ENCODE measurements around the gene FNDC4. TPM values are rescaled to one million over a fixed set of nuclear protein-coding genes. Genes with fewer than 3 reads are reported as not detected.
A peak's percentile ranks its signal among the peaks of the same experiment; 100 is the strongest.
"Not testable (repeated sequence)": the region's sequence is repeated elsewhere in the genome, so short reads cannot be mapped to it uniquely, and the experiment has no call there.

Gene FNDC4, protein sequence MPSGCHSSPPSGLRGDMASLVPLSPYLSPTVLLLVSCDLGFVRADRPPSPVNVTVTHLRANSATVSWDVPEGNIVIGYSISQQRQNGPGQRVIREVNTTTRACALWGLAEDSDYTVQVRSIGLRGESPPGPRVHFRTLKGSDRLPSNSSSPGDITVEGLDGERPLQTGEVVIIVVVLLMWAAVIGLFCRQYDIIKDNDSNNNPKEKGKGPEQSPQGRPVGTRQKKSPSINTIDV
- 1.3 and 3.1 TPM in 2 replicates for total RNA-seq (2021)
- percentile 20 among the genes with signal in this experiment for Bru-seq, nascent RNA
- not detected for BruChase-seq, experiment 1, labeled RNA remaining after a 2-hour chase
- BruChase-seq, experiment 2, labeled RNA remaining after a 6-hour chase, result percentile 31 among the genes with signal in this experiment
- long read RNA-seq, transcript FNDC4-201 (7 exons, 1,657 nt), result major isoform, 8 of 9 reads
- long read RNA-seq, partial matches to known transcripts, result 0 of 9 reads
- long read RNA-seq, other reads (novel, unspliced or antisense), result 1 of 9 reads

DNA sequence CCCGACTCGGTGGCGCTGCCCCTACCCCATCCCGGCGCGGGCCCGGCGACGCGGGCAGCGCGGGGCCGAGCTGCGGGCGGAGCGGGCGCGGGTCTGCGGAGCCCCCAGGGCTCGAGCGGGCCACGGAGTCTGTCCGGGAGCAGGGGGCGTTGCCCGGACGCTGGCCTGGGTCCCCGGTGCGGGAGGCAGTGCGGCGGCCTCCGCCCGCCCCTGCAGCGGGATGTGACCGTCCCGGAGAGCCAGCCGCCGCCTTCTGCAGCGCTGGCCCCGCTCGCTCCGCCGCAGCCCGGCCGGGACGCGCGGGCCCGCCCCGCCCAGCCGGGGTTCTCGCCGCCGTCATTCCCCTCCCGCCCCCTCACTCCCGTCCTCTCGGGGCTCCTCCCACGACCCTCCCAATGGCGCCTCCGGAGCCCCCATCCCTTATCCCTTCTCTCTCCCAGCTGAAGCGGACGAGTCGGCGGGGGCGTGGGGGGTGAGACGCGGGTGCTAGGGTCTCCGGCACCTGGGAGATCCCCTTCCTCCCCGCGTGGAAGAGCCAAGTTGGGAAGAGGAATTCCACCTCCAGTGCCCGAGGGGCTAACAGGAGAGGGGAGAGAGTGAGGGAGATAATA lies at the start of gene FNDC4:
TSS of gene FNDC4 (minus strand) at position 257 of the 611 bp plus-strand sequence. CDS start 521 bp downstream, outside the sequence.
- Histone ChIP-seq H3K4me1 (ENCODE audit: insufficient read depth, low read length, poor library complexity, severe bottlenecking) (no peaks in the 10 kb centered on the region), H3K4me3 (ENCODE audit: low read depth, low read length, poor library complexity, severe bottlenecking) (peak within 1 kb of the TSS; percentile 65), H3K27me3 (replicated peaks; ENCODE audit: insufficient read depth, low read depth, low read length, poor library complexity) (peaks cover 35% of the 10 kb centered on the region), H3K36me3 (ENCODE audit: insufficient read depth, low read length, poor library complexity, severe bottlenecking) (no peaks in the 10 kb centered on the region), H3K9me3 (ENCODE audit: low read depth, low read length, poor library complexity, severe bottlenecking) (no peaks in the 10 kb centered on the region), H3K27ac (ENCODE audit: low read depth, low read length, poor library complexity, severe bottlenecking) (no peak within 1 kb of the TSS)
- intact Hi-C loops (cut with micrococcal nuclease; ENCODE audit: unreplicated experiment), result no loop called here
- no TSS peak for BruUV-seq (replicated peaks)
- peak; percentile 34 for DNase-seq (ENCODE audit: low spot score)
- POLR2A ChIA-PET (ENCODE audit: low non-redundant PET), result no interaction called here
- CTCF ChIA-PET, result no interaction called here
- TF ChIP-seq, protein P1, sequence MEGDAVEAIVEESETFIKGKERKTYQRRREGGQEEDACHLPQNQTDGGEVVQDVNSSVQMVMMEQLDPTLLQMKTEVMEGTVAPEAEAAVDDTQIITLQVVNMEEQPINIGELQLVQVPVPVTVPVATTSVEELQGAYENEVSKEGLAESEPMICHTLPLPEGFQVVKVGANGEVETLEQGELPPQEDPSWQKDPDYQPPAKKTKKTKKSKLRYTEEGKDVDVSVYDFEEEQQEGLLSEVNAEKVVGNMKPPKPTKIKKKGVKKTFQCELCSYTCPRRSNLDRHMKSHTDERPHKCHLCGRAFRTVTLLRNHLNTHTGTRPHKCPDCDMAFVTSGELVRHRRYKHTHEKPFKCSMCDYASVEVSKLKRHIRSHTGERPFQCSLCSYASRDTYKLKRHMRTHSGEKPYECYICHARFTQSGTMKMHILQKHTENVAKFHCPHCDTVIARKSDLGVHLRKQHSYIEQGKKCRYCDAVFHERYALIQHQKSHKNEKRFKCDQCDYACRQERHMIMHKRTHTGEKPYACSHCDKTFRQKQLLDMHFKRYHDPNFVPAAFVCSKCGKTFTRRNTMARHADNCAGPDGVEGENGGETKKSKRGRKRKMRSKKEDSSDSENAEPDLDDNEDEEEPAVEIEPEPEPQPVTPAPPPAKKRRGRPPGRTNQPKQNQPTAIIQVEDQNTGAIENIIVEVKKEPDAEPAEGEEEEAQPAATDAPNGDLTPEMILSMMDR (conservative IDR thresholded peaks at IDR 0.05; ENCODE audit: low read depth, low read length), result no peak
- no peak for TF ChIP-seq EZH2 (IDR thresholded peaks at IDR 0.05; ENCODE audit: borderline replicate concordance, low read depth, low read length, poor library complexity, severe bottlenecking)

DNA sequence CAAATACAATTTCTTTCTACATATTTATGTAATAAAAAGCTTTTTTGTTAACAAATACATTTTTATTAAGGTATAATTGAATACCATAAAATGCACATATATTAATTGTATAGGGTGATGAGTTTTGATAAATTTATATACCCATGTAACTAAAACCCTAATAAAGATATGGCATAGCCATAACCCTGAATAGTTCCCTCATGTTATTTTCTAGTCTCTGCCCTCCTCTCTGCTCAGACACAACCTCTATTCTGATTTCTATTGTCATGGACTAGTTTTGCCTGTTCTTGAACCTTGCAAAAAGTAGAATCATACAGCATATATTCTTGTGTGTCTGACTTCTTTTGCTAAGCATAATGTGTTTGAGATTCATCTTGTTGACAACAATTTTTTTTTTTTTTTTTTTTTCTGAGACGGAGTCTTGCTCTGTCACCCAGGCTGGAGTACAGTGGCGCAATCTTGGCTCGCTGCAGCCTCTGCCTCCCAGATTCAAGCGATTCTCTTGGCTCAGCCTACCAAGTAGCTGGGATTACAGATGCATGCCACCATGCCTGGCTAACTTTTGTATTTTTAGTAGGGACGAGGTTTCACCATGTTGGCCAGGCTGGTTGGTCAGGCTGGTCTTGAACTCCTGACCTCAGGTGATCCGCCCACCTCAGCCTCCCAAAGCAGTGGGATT lies 49.3 kb upstream of the FNDC4 start:
- intact Hi-C loops (cut with micrococcal nuclease; ENCODE audit: unreplicated experiment), result no loop called here

DNA sequence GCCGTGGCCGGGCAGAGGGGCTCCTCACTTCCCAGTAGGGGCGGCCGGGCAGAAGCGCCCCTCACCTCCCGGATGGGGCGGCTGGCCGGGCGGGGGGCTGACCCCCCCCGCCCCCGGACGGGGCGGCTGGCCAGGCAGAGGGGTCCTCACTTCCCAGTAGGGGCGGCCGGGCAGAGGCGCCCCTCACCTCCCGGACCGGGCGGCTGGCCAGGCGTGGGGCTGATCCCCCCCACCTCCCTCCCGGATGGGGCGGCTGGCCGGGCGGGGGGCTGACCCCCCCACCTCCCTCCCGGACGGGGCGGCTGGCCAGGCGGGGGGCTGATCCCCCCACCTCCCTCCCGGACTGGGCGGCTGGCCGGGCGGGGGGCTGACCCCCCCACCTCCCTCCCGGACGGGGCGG lies 44.6 kb upstream of the FNDC4 start:
- H3K9me3 ChIP-seq (ENCODE audit: low read depth, low read length, poor library complexity, severe bottlenecking); CTCF ChIA-PET; DNase-seq (ENCODE audit: low spot score); intact Hi-C loops (cut with micrococcal nuclease; ENCODE audit: unreplicated experiment); H3K4me3 ChIP-seq (ENCODE audit: low read depth, low read length, poor library complexity, severe bottlenecking); BruUV-seq (replicated peaks); H3K27me3 ChIP-seq (replicated peaks; ENCODE audit: insufficient read depth, low read depth, low read length, poor library complexity); H3K27ac ChIP-seq (ENCODE audit: low read depth, low read length, poor library complexity, severe bottlenecking); H3K36me3 ChIP-seq (ENCODE audit: insufficient read depth, low read length, poor library complexity, severe bottlenecking); H3K4me1 ChIP-seq (ENCODE audit: insufficient read depth, low read length, poor library complexity, severe bottlenecking); POLR2A ChIA-PET (ENCODE audit: low non-redundant PET): not testable (repeated sequence)

More for the DNA sequence above, 49.3 kb upstream of the FNDC4 start:
- no peak overlapping the region for H3K4me3 ChIP-seq (ENCODE audit: low read depth, low read length, poor library complexity, severe bottlenecking)
- no peaks in the 10 kb centered on the region for H3K27me3 ChIP-seq (replicated peaks; ENCODE audit: insufficient read depth, low read depth, low read length, poor library complexity)
- H3K27ac ChIP-seq (ENCODE audit: low read depth, low read length, poor library complexity, severe bottlenecking), result no peak overlapping the region
- no peaks in the 10 kb centered on the region for H3K9me3 ChIP-seq (ENCODE audit: low read depth, low read length, poor library complexity, severe bottlenecking)
- TF ChIP-seq EZH2 (IDR thresholded peaks at IDR 0.05; ENCODE audit: borderline replicate concordance, low read depth, low read length, poor library complexity, severe bottlenecking), result no peak
- TF ChIP-seq, protein P1 (conservative IDR thresholded peaks at IDR 0.05; ENCODE audit: low read depth, low read length), result no peak
- DNase-seq (ENCODE audit: low spot score), result no peak
- no TSS peak for BruUV-seq (replicated peaks)
- POLR2A ChIA-PET (ENCODE audit: low non-redundant PET), result no interaction called here
- CTCF ChIA-PET, result no interaction called here
- no peaks in the 10 kb centered on the region for H3K4me1 ChIP-seq (ENCODE audit: insufficient read depth, low read length, poor library complexity, severe bottlenecking)
- H3K36me3 ChIP-seq (ENCODE audit: insufficient read depth, low read length, poor library complexity, severe bottlenecking), result no peaks in the 10 kb centered on the region

DNA sequence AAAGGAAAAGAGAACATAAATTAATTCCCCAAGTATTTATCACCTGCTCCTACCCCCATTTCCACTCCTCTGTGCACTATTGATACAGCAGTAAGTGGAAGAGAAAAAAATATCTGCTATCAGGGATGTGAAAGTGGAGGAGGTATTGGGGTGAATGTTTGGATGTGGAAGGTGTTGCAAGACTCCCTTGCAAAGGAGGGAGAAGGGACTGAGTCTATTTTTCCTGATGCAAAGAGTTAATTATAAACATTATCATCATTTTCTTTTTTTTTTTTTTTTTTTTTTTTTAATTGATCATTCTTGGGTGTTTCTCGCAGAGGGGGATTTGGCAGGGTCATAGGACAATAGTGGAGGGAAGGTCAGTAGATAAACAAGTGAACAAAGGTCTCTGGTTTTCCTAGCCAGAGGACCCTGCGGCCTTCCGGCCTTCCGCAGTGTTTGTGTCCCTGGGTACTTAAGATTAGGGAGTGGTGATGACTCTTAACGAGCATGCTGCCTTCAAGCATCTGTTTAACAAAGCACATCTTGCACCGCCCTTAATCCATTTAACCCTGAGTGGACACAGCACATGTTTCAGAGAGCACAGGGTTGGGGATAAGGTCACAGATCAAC lies 43.9 kb upstream of the FNDC4 start:
- intact Hi-C loops (cut with micrococcal nuclease; ENCODE audit: unreplicated experiment); H3K9me3 ChIP-seq (ENCODE audit: low read depth, low read length, poor library complexity, severe bottlenecking); CTCF ChIA-PET; POLR2A ChIA-PET (ENCODE audit: low non-redundant PET); H3K27me3 ChIP-seq (replicated peaks; ENCODE audit: insufficient read depth, low read depth, low read length, poor library complexity); H3K4me1 ChIP-seq (ENCODE audit: insufficient read depth, low read length, poor library complexity, severe bottlenecking); DNase-seq (ENCODE audit: low spot score); BruUV-seq (replicated peaks); H3K4me3 ChIP-seq (ENCODE audit: low read depth, low read length, poor library complexity, severe bottlenecking); H3K27ac ChIP-seq (ENCODE audit: low read depth, low read length, poor library complexity, severe bottlenecking); H3K36me3 ChIP-seq (ENCODE audit: insufficient read depth, low read length, poor library complexity, severe bottlenecking): not testable (repeated sequence)
